ENCODE data around the gene GRIN3B. TPM values are rescaled to one million over a fixed set of nuclear protein-coding genes. Genes with fewer than 3 reads are reported as not detected.

Gene GRIN3B
- 0.93 TPM for total RNA-seq (ENCODE audit: unreplicated experiment)
- long read RNA-seq = 0 reads

GRCh38 chr19:1000095-1000494 lies at the start of gene GRIN3B:
Gene GRIN3B, plus strand, starts transcription at chr19:1000419. Its CDS starts 19 bp downstream, at chr19:1000438.
- TF ChIP-seq CTCF (IDR thresholded peaks at IDR 0.05; ENCODE audit: partially characterized antibody, unreplicated experiment) = peak; percentile 59
- Mint-ChIP-seq H3K9me3 (ENCODE audit: unreplicated experiment) (peaks cover 10% of the 10 kb centered on the region), H3K36me3 (ENCODE audit: unreplicated experiment) (no peaks in the 10 kb centered on the region), H3K4me1 (ENCODE audit: low read depth, unreplicated experiment) (peaks cover 3% of the 10 kb centered on the region), H3K27me3 (ENCODE audit: unreplicated experiment) (peaks cover 19% of the 10 kb centered on the region), H3K4me3 (ENCODE audit: unreplicated experiment) (peak within 1 kb of the TSS; percentile 54), H3K27ac (ENCODE audit: unreplicated experiment) (peak within 1 kb of the TSS; percentile 44)
- peak; percentile 82 for DNase-seq

- Mint-ChIP-seq H3K27ac (ENCODE audit: unreplicated experiment) (no peak overlapping the region), H3K9me3 (ENCODE audit: unreplicated experiment) (peaks cover 3% of the 10 kb centered on the region), H3K27me3 (ENCODE audit: unreplicated experiment) (peaks cover 1% of the 10 kb centered on the region), H3K4me1 (ENCODE audit: low read depth, unreplicated experiment) (peaks cover 4% of the 10 kb centered on the region), H3K36me3 (ENCODE audit: unreplicated experiment) (no peaks in the 10 kb centered on the region), H3K4me3 (ENCODE audit: unreplicated experiment) (no peak overlapping the region)
- no peak for TF ChIP-seq CTCF (IDR thresholded peaks at IDR 0.05; ENCODE audit: partially characterized antibody, unreplicated experiment)
- no peak for DNase-seq
These were observed 48.1 kb upstream of the GRIN3B start for GRCh38 chr19:952049-952679.

GRCh38 chr19:952680-953444 lies 47.4 kb upstream of the GRIN3B start:
- peaks cover 6% of the 10 kb centered on the region for H3K4me1 Mint-ChIP-seq (ENCODE audit: low read depth, unreplicated experiment)
- peaks cover 3% of the 10 kb centered on the region for H3K9me3 Mint-ChIP-seq (ENCODE audit: unreplicated experiment)
- no peak for DNase-seq
- no peaks in the 10 kb centered on the region for H3K27me3 Mint-ChIP-seq (ENCODE audit: unreplicated experiment)
- TF ChIP-seq CTCF (IDR thresholded peaks at IDR 0.05; ENCODE audit: partially characterized antibody, unreplicated experiment) = no peak
- no peaks in the 10 kb centered on the region for H3K36me3 Mint-ChIP-seq (ENCODE audit: unreplicated experiment)
- H3K27ac Mint-ChIP-seq (ENCODE audit: unreplicated experiment) = no peak overlapping the region
- H3K4me3 Mint-ChIP-seq (ENCODE audit: unreplicated experiment) = no peak overlapping the region

- H3K27me3 Mint-ChIP-seq (ENCODE audit: unreplicated experiment) = no peaks in the 10 kb centered on the region
- TF ChIP-seq CTCF (IDR thresholded peaks at IDR 0.05; ENCODE audit: partially characterized antibody, unreplicated experiment) = no peak
- H3K27ac Mint-ChIP-seq (ENCODE audit: unreplicated experiment) = no peak overlapping the region
- H3K4me3 Mint-ChIP-seq (ENCODE audit: unreplicated experiment) = no peak overlapping the region
- H3K36me3 Mint-ChIP-seq (ENCODE audit: unreplicated experiment) = no peaks in the 10 kb centered on the region
- peaks cover 3% of the 10 kb centered on the region for H3K9me3 Mint-ChIP-seq (ENCODE audit: unreplicated experiment)
- no peak for DNase-seq
- H3K4me1 Mint-ChIP-seq (ENCODE audit: low read depth, unreplicated experiment) = peaks cover 6% of the 10 kb centered on the region
These were observed 46.6 kb upstream of the GRIN3B start for GRCh38 chr19:953445-954271.

Data from glutamatergic neuron (in vitro differentiated cells).